HCT116 (cell line): ENCODE results near the gene RAD51AP1. TPM values are rescaled to one million over a fixed set of nuclear protein-coding genes. Genes with fewer than 3 reads are reported as not detected.

ENCODE experiments used
- ATAC-seq: fragments of 200-7000 bp; cut with Tn5 transposase; 2 replicates; pipeline ENCODE4 v1.9.1; 2020; ENCODE audit warnings: mild to moderate bottlenecking, moderate library complexity
- BruUV-seq: library from RNA; stranded (reverse); fragments of 400-500 nt; replicated peaks from 2 replicates; lab custom pipeline; 2021; lab: Mats Ljungman, UMichigan
- CTCF ChIA-PET: fragments of 300-600 bp; sonication (Branson Sonifier 250); formaldehyde crosslinking; loops from one replicate; lab custom pipeline; 2021; ENCODE audit warnings: antibody characterized with exemption; lab: Charles Lee
- POLR2A ChIA-PET: fragments of 300-600, 350-600 bp; sonication (Branson Sonifier 250); formaldehyde crosslinking; loops from one replicate; lab custom pipeline; 2021; ENCODE audit warnings: antibody characterized with exemption; lab: Charles Lee
- RAD21 ChIA-PET, 2 experiments: fragments of 300-600 bp; sonication (Branson Sonifier 250); formaldehyde crosslinking; loops; one replicate each; lab custom pipeline; 2023; ENCODE audit warnings: low total read pairs in 2 of 2; ENCODE audit not compliant: uncharacterized antibody in 2 of 2, unreplicated experiment in 2 of 2, low non-redundant PET in 1 of 2; lab: Charles Lee
- DNase-seq: peaks from one replicate; pipeline ENCODE4 v3.0.0-alpha.2; 2010; ENCODE audit warnings: low read depth, low spot score
- H2AFZ ChIP-seq: fragments of 200-600 bp; shearing (Covaris generic), sonication (generic); 2 replicates; pipeline ENCODE4 v1.6.1; 2017; ENCODE audit warnings: low read depth, mixed run types, mixed read lengths, antibody characterized with exemption, low read length; ENCODE audit not compliant: poor library complexity, severe bottlenecking
- H3K27ac ChIP-seq: 2 replicates; pipeline ENCODE4 v1.5.1; 2012; ENCODE audit warnings: low read depth, low read length
- H3K27me3 ChIP-seq: fragments of 200-600 bp; sonication (generic); 2 replicates; pipeline ENCODE4 v1.6.1; 2016; ENCODE audit warnings: mixed run types, low read length, mixed read lengths; ENCODE audit not compliant: insufficient read depth
- H3K36me3 ChIP-seq, 2 experiments: fragments of 200-500 bp in 1 of 2; fragments of 200-600 bp in 1 of 2; sonication (Bioruptor generic) in 1 of 2; sonication (generic) in 1 of 2; 2 replicates each; pipeline versions ENCODE4 v1.5.1 to v1.6.1; 2014 to 2016; ENCODE audit warnings: low read length in 2 of 2, inconsistent platforms in 1 of 2, mixed read lengths in 1 of 2, mixed run types in 1 of 2; ENCODE audit not compliant: insufficient read depth in 2 of 2, control insufficient read depth in 1 of 2
- H3K4me1 ChIP-seq, 2 experiments: fragments of 200-600 bp in 1 of 2; sonication (generic) in 1 of 2; 2 replicates each; pipeline versions ENCODE4 v1.5.1 to v1.6.1; 2012 to 2017; ENCODE audit warnings: low read length in 2 of 2, inconsistent platforms in 1 of 2, mild to moderate bottlenecking in 1 of 2, mixed read lengths in 1 of 2, mixed run types in 1 of 2, moderate library complexity in 1 of 2; ENCODE audit not compliant: insufficient read depth in 2 of 2, control insufficient read depth in 1 of 2
- H3K4me2 ChIP-seq: fragments of 200-600 bp; sonication (generic); 2 replicates; pipeline ENCODE4 v1.6.1; 2017; ENCODE audit warnings: mixed run types, low read length, mixed read lengths
- H3K4me3 ChIP-seq, 2 experiments: fragments of 200-600 bp in 1 of 2; sonication (generic) in 1 of 2; replicated peaks in 1 of 2; 2 replicates each; pipeline ENCODE4 v1.5.1; 2011 to 2016; ENCODE audit warnings: low read length in 2 of 2, control low read depth in 1 of 2, low read depth in 1 of 2, mild to moderate bottlenecking in 1 of 2, mixed read lengths in 1 of 2, mixed run types in 1 of 2
- H3K79me2 ChIP-seq: fragments of 200-600 bp; sonication (generic); 2 replicates; pipeline ENCODE4 v1.6.1; 2017; ENCODE audit warnings: mild to moderate bottlenecking, mixed run types, low read length, moderate library complexity, mixed read lengths; ENCODE audit not compliant: insufficient read depth
- H3K9ac ChIP-seq: fragments of 200-600 bp; sonication (generic); 2 replicates; pipeline ENCODE4 v1.6.1; 2016; ENCODE audit warnings: low read length, mixed read lengths
- H3K9me2 ChIP-seq: fragments of 200-600 bp; sonication (generic), shearing (Covaris generic); 2 replicates; pipeline ENCODE4 v1.6.1; 2017; ENCODE audit warnings: mixed run types, mild to moderate bottlenecking, moderate library complexity; ENCODE audit not compliant: insufficient read depth
- H3K9me3 ChIP-seq, 2 experiments: fragments of 200-500 bp in 1 of 2; fragments of 200-600 bp in 1 of 2; sonication (Bioruptor generic) in 1 of 2; sonication (generic) in 1 of 2; 2 replicates each; pipeline ENCODE4 v1.6.1; 2014 to 2017; ENCODE audit warnings: low read length in 2 of 2, mixed read lengths in 2 of 2, inconsistent platforms in 1 of 2, low read depth in 1 of 2, mild to moderate bottlenecking in 1 of 2, mixed run types in 1 of 2, moderate library complexity in 1 of 2; ENCODE audit not compliant: control insufficient read depth in 1 of 2, insufficient read depth in 1 of 2
- H4K20me1 ChIP-seq: fragments of 200-600 bp; sonication (generic), shearing (Covaris generic); 2 replicates; pipeline ENCODE4 v1.6.1; 2017; ENCODE audit warnings: mixed run types, mild to moderate bottlenecking, moderate library complexity; ENCODE audit not compliant: insufficient read depth
- CBX3 ChIP-seq: IDR thresholded peaks from 2 replicates; pipeline ENCODE4 v1.6.1; 2012; ENCODE audit warnings: low read depth
- CEBPB ChIP-seq: IDR thresholded peaks from 2 replicates; pipeline ENCODE4 v1.6.1; 2012; ENCODE audit warnings: low read depth
- CTCF ChIP-seq, 3 experiments: fragments of 200-600 bp in 1 of 3; sonication (generic) in 1 of 3; IDR thresholded peaks in 2 of 3; conservative IDR thresholded peaks in 1 of 3; 2 replicates each; pipeline ENCODE4 v1.5.1; 2012 to 2017; ENCODE audit warnings: low read depth in 2 of 3, low read length in 2 of 3, antibody characterized with exemption in 1 of 3, borderline replicate concordance in 1 of 3, control low read depth in 1 of 3, mild to moderate bottlenecking in 1 of 3, mixed read lengths in 1 of 3, mixed run types in 1 of 3, moderate library complexity in 1 of 3; ENCODE audit not compliant: insufficient read depth in 1 of 3
- EGR1 ChIP-seq: IDR thresholded peaks from 2 replicates; pipeline ENCODE4 v1.6.1; 2012; ENCODE audit warnings: low read depth
- ELF1 ChIP-seq: IDR thresholded peaks from 2 replicates; pipeline ENCODE4 v1.6.1; 2012; ENCODE audit warnings: low read depth, borderline replicate concordance
- EZH2 ChIP-seq: fragments of 200-600 bp; sonication (generic); IDR thresholded peaks from 2 replicates; pipeline ENCODE4 v1.6.1; 2017; ENCODE audit warnings: antibody characterized with exemption, mixed run types
- FOSL1 ChIP-seq: IDR thresholded peaks from 2 replicates; pipeline ENCODE4 v1.6.1; 2012; ENCODE audit warnings: low read depth
- MAX ChIP-seq: IDR thresholded peaks from 2 replicates; pipeline ENCODE4 v1.6.1; 2012
- POLR2AphosphoS5 ChIP-seq: IDR thresholded peaks from 2 replicates; pipeline ENCODE4 v1.6.1; 2011; ENCODE audit warnings: mild to moderate bottlenecking, low read depth, low read length, moderate library complexity
- RAD21 ChIP-seq: IDR thresholded peaks from 2 replicates; pipeline ENCODE4 v1.6.1; 2012; ENCODE audit warnings: low read depth, mild to moderate bottlenecking
- SIN3A ChIP-seq: IDR thresholded peaks from 2 replicates; pipeline ENCODE4 v1.6.1; 2012; ENCODE audit warnings: low read depth
- SP1 ChIP-seq: IDR thresholded peaks from 2 replicates; pipeline ENCODE4 v1.6.1; 2012; ENCODE audit warnings: low read depth
- SRF ChIP-seq: IDR thresholded peaks from 2 replicates; pipeline ENCODE4 v1.6.1; 2012; ENCODE audit warnings: low read depth
- TCF7L2 ChIP-seq: IDR thresholded peaks from 2 replicates; pipeline ENCODE4 v1.7.0; 2011; ENCODE audit warnings: borderline replicate concordance, inconsistent platforms; ENCODE audit not compliant: insufficient read depth, insufficient read length; ENCODE audit errors: extremely low read depth
- YY1 ChIP-seq: IDR thresholded peaks from 2 replicates; pipeline ENCODE4 v1.6.1; 2011; ENCODE audit warnings: low read length, low read depth, moderate library complexity, mild to moderate bottlenecking; ENCODE audit not compliant: insufficient replicate concordance; ENCODE audit errors: extremely low read depth
- ZFX ChIP-seq: fragments of 450-650 bp; IDR thresholded peaks from 2 replicates; pipeline ENCODE4 v1.6.1; 2017
- ZNF274 ChIP-seq: fragments of 200-500 bp; sonication (Bioruptor generic); IDR thresholded peaks from 2 replicates; pipeline ENCODE4 v1.6.1; 2014; ENCODE audit warnings: mild to moderate bottlenecking, low read depth, low read length, inconsistent platforms
- intact Hi-C: fragments of 100-400 bp; cut with micrococcal nuclease; formaldehyde crosslinking; loops from 2 replicates; pipeline ENCODE4 v1.10.0; 2022
- total RNA-seq: library from RNA; stranded (reverse); gene quantifications from one replicate; pipeline ENCODE4 v1.2.1, GENCODE V29; 2021; ENCODE audit not compliant: unreplicated experiment

The RAD51AP1 gene
- total RNA-seq, 1 experiment from 2014 or later, result 28.2 TPM

- Histone ChIP-seq H3K36me3 (no peaks in the 10 kb centered on the region), H3K9ac (no peak overlapping the region), H3K4me2 (no peak overlapping the region), H3K9me2 (no peaks in the 10 kb centered on the region), H3K27me3 (no peaks in the 10 kb centered on the region), H3K4me3 (no peak overlapping the region), H3K27ac (no peak overlapping the region), H2AFZ (no peak overlapping the region), H3K9me3 (no peaks in the 10 kb centered on the region), H4K20me1 (no peaks in the 10 kb centered on the region), H3K4me1 (no peaks in the 10 kb centered on the region), H3K79me2 (no peaks in the 10 kb centered on the region)
- POLR2A ChIA-PET, result no interaction called here
- BruUV-seq, result no TSS peak
- RAD21 ChIA-PET, result no interaction called here
- intact Hi-C loops, result no loop called here
- CTCF ChIA-PET, result no interaction called here
- DNase-seq, result no peak
- TF ChIP-seq CTCF (IDR thresholded peaks at IDR 0.05 in 2 of 3, conservative IDR thresholded peaks at IDR 0.05 in 1 of 3; ENCODE audit: borderline replicate concordance in 1 of 3, insufficient read depth in 1 of 3, low read depth in 2 of 3, low read length in 2 of 3) (0 out of 6 replicates have a peak, but pooled peaks of 1 of the 3 experiments have one; percentile 13), SRF (no peak)
- ATAC-seq, result no peak
Observed at GRCh38 chr12:4579305-4580102, 40.8 kb downstream of the RAD51AP1 start.

GRCh38 chr12:4580281-4580688 lies 41.6 kb downstream of the RAD51AP1 start:
- ChIA-PET POLR2A (no interaction called here), RAD21 (no interaction called here), CTCF (no interaction called here)
- DNase-seq (no peak), ATAC-seq (no peak)
- H3K36me3 ChIP-seq, result no peaks in the 10 kb centered on the region
- no peaks in the 10 kb centered on the region for H3K79me2 ChIP-seq
- H3K4me1 ChIP-seq, result no peaks in the 10 kb centered on the region
- H3K9me3 ChIP-seq, result no peaks in the 10 kb centered on the region
- no peaks in the 10 kb centered on the region for H3K9me2 ChIP-seq
- no peak overlapping the region for H3K4me3 ChIP-seq
- H4K20me1 ChIP-seq, result no peaks in the 10 kb centered on the region
- no peak overlapping the region for H3K27ac ChIP-seq
- H3K4me2 ChIP-seq, result no peak overlapping the region
- H3K9ac ChIP-seq, result no peak overlapping the region
- no peaks in the 10 kb centered on the region for H3K27me3 ChIP-seq
- no TSS peak for BruUV-seq
- intact Hi-C loops, result no loop called here
- TF ChIP-seq YY1 (no peak), CEBPB (no peak), ZNF274 (no peak), EZH2 (no peak), MAX (no peak), SP1 (no peak), EGR1 (no peak), ZFX (no peak), SIN3A (no peak), ELF1 (no peak), POLR2AphosphoS5 (no peak), FOSL1 (no peak), TCF7L2 (no peak), SRF (no peak), CBX3 (no peak), RAD21 (no peak)
- no peak overlapping the region for H2AFZ ChIP-seq
